Thyroid gland (tissue), 4 donors: ENCODE results near the gene RPLP1. TPM values are rescaled to one million over a fixed set of nuclear protein-coding genes. Genes with fewer than 3 reads are reported as not detected.
"Not testable (repeated sequence)": the region's sequence is repeated elsewhere in the genome, so short reads cannot be mapped to it uniquely, and the experiment has no call there.

Experiments used
- DNase-seq, 2 donors: peaks; one replicate each; pipeline ENCODE4 v3.0.0-alpha.2; 2019
- H3K27ac ChIP-seq, 3 donors: fragments of 200-600 bp; sonication (generic); 1 replicate in 2 of 3; 2 replicates in 1 of 3; pipeline ENCODE4 v1.5.1; 2016 to 2019; ENCODE audit warnings: mild to moderate bottlenecking in 1 of 3, moderate library complexity in 1 of 3
- H3K27me3 ChIP-seq: fragments of 200-600 bp; sonication (generic); one replicate; pipeline ENCODE4 v1.5.1; 2019
- H3K36me3 ChIP-seq, 2 donors: fragments of 200-600 bp; sonication (generic); one replicate each; pipeline ENCODE4 v1.5.1; 2016 to 2019
- H3K4me1 ChIP-seq, 2 donors: fragments of 200-600 bp; sonication (generic); one replicate each; pipeline ENCODE4 v1.5.1; 2017 to 2019
- H3K4me3 ChIP-seq, 3 donors: fragments of 200-600 bp; sonication (generic); replicated peaks in 1 of 3; 1 replicate in 2 of 3; 2 replicates in 1 of 3; pipeline ENCODE4 v1.5.1; 2016; ENCODE audit warnings: mild to moderate bottlenecking in 1 of 3
- H3K9me3 ChIP-seq: fragments of 200-600 bp; sonication (generic); one replicate; pipeline ENCODE4 v1.5.1; 2017
- CTCF ChIP-seq, 6 experiments: fragments of 200-600 bp in 3 of 6; fragments of 450-650 bp in 3 of 6; sonication (generic) in 3 of 6; IDR thresholded peaks; one replicate each; pipeline ENCODE4 v1.5.1; 2016 to 2019; ENCODE audit warnings: antibody characterized with exemption in 6 of 6, mild to moderate bottlenecking in 2 of 6, inconsistent platforms in 1 of 6, moderate library complexity in 1 of 6
- POLR2A ChIP-seq, 2 donors: fragments of 450-650 bp; IDR thresholded peaks; one replicate each; pipeline ENCODE4 v1.6.1; 2017; ENCODE audit warnings: antibody characterized with exemption in 2 of 2, mild to moderate bottlenecking in 2 of 2, moderate library complexity in 1 of 2
- WGBS, 2 donors: methylation state at CpG; one replicate each; pipeline ENCODE4 v1.1.5; 2017; 5-methylcytosine and 5-hydroxymethylcytosine counted together
- intact Hi-C: fragments of 100-400 bp; cut with DNase I; formaldehyde crosslinking; loops from one replicate; pipeline ENCODE4 v1.15.1; 2023
- total RNA-seq, 4 donors: library from RNA; depleted of rRNA; stranded (reverse); fragments of >200 nt; gene quantifications; one replicate each; pipeline ENCODE4 v1.2.3, GENCODE V29; 2016

RPLP1 gene
- total RNA-seq, 4 donors from 2014 or later: 401 to 2,289 (median 606) TPM

DNA sequence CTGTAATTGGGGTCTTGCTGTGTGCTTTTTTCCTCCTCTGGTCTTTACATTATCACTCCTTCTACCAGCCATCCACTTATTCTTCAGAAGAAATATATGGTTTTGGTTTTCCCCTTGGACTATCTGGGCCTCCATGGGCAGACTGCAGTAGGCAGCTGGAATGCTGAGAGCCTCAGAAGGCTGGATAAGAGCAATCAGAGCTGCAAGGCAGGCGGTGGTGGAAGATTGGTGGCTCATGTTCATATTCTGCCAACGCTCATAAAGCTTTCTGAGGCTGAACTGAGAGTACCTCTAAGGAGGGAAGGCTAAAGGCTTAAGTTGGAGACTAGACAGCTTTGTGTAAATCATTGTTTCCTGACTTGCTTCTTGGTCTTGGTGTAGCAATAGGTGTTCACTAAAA, 5.7 kb upstream of the RPLP1 start:
- TF ChIP-seq POLR2A (IDR thresholded peaks at IDR 0.05) (no peak), CTCF (IDR thresholded peaks at IDR 0.05) (no peak)
- H3K36me3 ChIP-seq: no peaks in the 10 kb centered on the region
- no peak for DNase-seq
- no peak overlapping the region for H3K27ac ChIP-seq
- no peaks in the 10 kb centered on the region for H3K27me3 ChIP-seq
- H3K9me3 ChIP-seq: no peaks in the 10 kb centered on the region
- H3K4me3 ChIP-seq: no peak overlapping the region
- 52 to 72% methylated on average over 2 of the region's 2 CpGs for WGBS, 2 donors
- intact Hi-C loops: no loop called here
- peaks cover 0 to 2% of the 10 kb centered on the region in 2 donors for H3K4me1 ChIP-seq

GRCh38 chr15:69450221-69450620, 2.4 kb upstream of the RPLP1 start:
- H3K4me1 ChIP-seq: peaks cover 11 to 22% of the 10 kb centered on the region in 2 donors
- H3K27me3 ChIP-seq, DNase-seq, intact Hi-C loops, H3K9me3 ChIP-seq, H3K36me3 ChIP-seq, H3K4me3 ChIP-seq, H3K27ac ChIP-seq: not testable (repeated sequence)
- 92 to 100% methylated on average over 4 of the region's 4 CpGs for WGBS, 2 donors

DNA sequence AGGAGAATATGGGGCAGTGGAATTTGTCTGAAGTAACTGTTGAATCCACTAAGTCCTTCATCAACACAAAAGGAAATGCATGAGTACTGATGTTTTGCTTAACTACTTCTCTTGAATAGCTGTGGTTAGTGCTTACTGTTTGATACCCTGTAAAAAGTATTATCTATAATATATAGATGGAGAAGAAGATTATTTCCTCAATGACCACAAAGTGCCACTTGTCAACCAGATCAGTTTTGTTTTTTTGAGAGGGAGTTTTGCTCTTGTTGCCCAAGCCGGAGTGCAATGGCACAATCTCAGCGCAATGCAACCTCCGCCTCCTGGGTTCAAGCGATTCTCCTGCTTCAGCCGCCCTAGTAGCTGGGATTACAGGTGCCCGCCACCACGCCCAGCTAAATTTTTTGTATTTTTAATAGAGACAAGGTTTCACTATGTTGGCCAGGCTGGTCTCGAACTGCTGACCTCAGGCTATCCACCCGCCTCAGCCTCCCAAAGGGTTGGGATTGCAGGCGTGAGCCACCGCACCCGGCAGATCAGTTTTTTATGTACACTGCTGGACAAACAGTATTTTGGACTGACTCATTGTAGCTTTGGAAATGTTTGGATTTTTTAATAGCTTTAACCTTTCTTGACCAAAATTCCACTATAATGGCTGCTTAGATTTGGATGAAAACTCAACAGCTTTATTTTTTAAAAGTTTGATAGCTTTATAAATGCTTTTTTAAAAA, 1.5 kb upstream of the RPLP1 start:
- WGBS, 2 donors: 93 to 95% methylated on average over 12 of the region's 12 CpGs
- Histone ChIP-seq H3K4me1 (peaks cover 11 to 26% of the 10 kb centered on the region in 2 donors), H3K36me3 (peaks cover 8 to 10% of the 10 kb centered on the region in 2 donors), H3K27me3 (no peaks in the 10 kb centered on the region), H3K4me3 (no peak overlapping the region), H3K27ac (no peak overlapping the region), H3K9me3 (no peaks in the 10 kb centered on the region)
- TF ChIP-seq CTCF (IDR thresholded peaks at IDR 0.05): no peak
- no peak for TF ChIP-seq POLR2A (IDR thresholded peaks at IDR 0.05)
- intact Hi-C loops: no loop called here
- no peak for DNase-seq

GRCh38 chr15:69451951-69452691, 497 bp upstream of the RPLP1 start:
- intact Hi-C loops: no loop called here
- Histone ChIP-seq H3K4me3 (peak overlapping the region; percentile 22 to 99 (median 96)), H3K9me3 (no peaks in the 10 kb centered on the region), H3K27ac (peak overlapping the region; percentile 81 to 91 (median 89)), H3K36me3 (peaks cover 14 to 15% of the 10 kb centered on the region in 2 donors), H3K27me3 (no peaks in the 10 kb centered on the region), H3K4me1 (peaks cover 11 to 26% of the 10 kb centered on the region in 2 donors)
- TF ChIP-seq POLR2A (IDR thresholded peaks at IDR 0.05) (no peak), CTCF (IDR thresholded peaks at IDR 0.05) (no peak)
- no peak for DNase-seq
- 16% methylated on average over 31 to 32 of the region's 32 CpGs for WGBS, 2 donors

GRCh38 chr15:69454953-69455352, 2.3 kb downstream of the RPLP1 start:
- no peaks in the 10 kb centered on the region for H3K27me3 ChIP-seq
- intact Hi-C loops: no loop called here
- DNase-seq: no peak
- no peak for TF ChIP-seq POLR2A (IDR thresholded peaks at IDR 0.05)
- TF ChIP-seq CTCF (IDR thresholded peaks at IDR 0.05): no peak
- 59 to 72% methylated on average over 5 of the region's 5 CpGs for WGBS, 2 donors
- no peak overlapping the region for H3K27ac ChIP-seq
- peaks cover 14 to 15% of the 10 kb centered on the region in 2 donors for H3K36me3 ChIP-seq
- H3K4me1 ChIP-seq: peaks cover 11 to 26% of the 10 kb centered on the region in 2 donors
- no peaks in the 10 kb centered on the region for H3K9me3 ChIP-seq
- no peak overlapping the region for H3K4me3 ChIP-seq
